Central memory CD8-positive, alpha-beta T cell (primary cell): ENCODE data around the gene STXBP6.

Experiments
- ATAC-seq: fragments of 150-1000 bp; cut with Tn5 transposase; replicated peaks from 2 replicates; pipeline ENCODE4 v1.10.0; 2022; ENCODE audit warnings: mild to moderate bottlenecking, moderate FRiP score, moderate number of reproducible peaks; ENCODE audit not compliant: poor library complexity, severe bottlenecking; ENCODE audit errors: extremely low read depth
- DNase-seq, 2 donors: peaks; one replicate each; pipeline ENCODE4 v3.0.0; 2021; ENCODE audit warnings: low spot score in 2 of 2
- H3K27ac Mint-ChIP-seq: one replicate; pipeline ENCODE4 v1.8.0; 2022; ENCODE audit warnings: low read depth, mild to moderate bottlenecking, moderate library complexity, mixed read lengths
- H3K27me3 Mint-ChIP-seq: one replicate; pipeline ENCODE4 v1.8.0; 2022; ENCODE audit warnings: mixed read lengths
- H3K36me3 Mint-ChIP-seq: one replicate; pipeline ENCODE4 v1.8.0; 2022; ENCODE audit warnings: mild to moderate bottlenecking, moderate library complexity, mixed read lengths; ENCODE audit not compliant: insufficient read depth
- H3K4me1 Mint-ChIP-seq: one replicate; pipeline ENCODE4 v1.8.0; 2022; ENCODE audit warnings: mixed read lengths
- H3K4me3 Mint-ChIP-seq: one replicate; pipeline ENCODE4 v1.8.0; 2022; ENCODE audit warnings: mild to moderate bottlenecking, moderate library complexity, mixed read lengths
- H3K9me3 Mint-ChIP-seq: one replicate; pipeline ENCODE4 v1.8.0; 2022; ENCODE audit warnings: mixed read lengths

Gene STXBP6

DNA sequence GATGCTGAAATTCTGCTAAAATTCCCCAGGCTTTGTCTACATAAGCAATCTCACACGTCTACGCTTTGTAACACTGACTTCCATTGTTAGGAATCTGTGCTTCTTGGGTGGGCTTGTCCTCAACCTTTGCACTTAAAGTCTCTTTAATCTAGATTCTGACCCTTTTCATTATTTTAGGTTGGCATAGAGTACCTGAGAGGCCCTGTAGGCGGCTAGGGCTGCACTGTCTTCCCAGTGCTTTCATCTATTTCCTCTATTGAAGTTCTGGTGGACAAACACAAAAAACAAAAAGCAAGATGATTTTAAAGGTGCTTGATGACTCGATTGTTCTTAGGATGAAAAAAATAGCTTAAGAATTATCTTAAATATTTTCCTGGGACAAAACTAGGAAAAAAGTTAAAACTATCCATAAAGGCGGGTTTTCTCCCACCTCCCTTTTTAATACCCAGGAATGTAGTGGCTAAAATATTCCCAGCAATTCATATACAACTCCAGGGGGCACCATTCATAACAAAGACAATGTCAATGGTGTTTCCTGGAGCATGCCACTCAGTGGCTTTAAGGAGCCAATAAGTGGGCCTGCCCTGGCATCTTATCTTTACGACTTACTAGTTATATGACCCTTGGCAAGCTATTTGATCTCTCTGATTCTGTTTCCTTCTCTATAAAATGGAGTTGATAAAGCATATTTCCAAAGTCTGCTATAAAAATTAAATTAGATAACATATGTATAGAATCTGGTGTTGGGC is 197.5 kb downstream of the STXBP6 start:
- Mint-ChIP-seq H3K4me1 (no peaks in the 10 kb centered on the region), H3K4me3 (no peak overlapping the region), H3K27me3 (peaks cover 52% of the 10 kb centered on the region), H3K9me3 (no peaks in the 10 kb centered on the region), H3K27ac (no peak overlapping the region), H3K36me3 (no peaks in the 10 kb centered on the region)
- DNase-seq (no peak), ATAC-seq (no peak)

DNA sequence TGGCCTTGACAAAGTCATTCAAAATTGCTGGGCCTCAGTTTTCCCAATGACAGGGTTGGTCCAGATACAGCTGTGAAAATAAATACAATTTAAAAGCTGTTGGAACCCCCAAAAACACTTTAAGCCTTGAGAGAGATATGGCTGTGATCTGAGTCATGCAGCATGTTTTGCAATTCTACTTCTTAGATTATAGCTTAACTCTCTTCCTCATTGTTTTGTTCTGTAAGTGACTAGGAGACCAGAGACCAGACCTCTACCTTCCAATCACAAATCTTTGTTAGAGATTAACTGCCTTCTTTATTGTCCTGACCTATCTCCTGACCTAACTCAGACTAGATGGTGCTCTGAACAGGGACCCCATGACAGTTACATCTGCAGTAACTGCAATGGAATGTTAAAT is 198.1 kb downstream of the STXBP6 start:
- peaks cover 48% of the 10 kb centered on the region for H3K27me3 Mint-ChIP-seq
- no peaks in the 10 kb centered on the region for H3K4me1 Mint-ChIP-seq
- H3K27ac Mint-ChIP-seq, result no peak overlapping the region
- H3K4me3 Mint-ChIP-seq, result no peak overlapping the region
- H3K36me3 Mint-ChIP-seq, result no peaks in the 10 kb centered on the region
- no peak for ATAC-seq
- H3K9me3 Mint-ChIP-seq, result no peaks in the 10 kb centered on the region
- no peak for DNase-seq

DNA sequence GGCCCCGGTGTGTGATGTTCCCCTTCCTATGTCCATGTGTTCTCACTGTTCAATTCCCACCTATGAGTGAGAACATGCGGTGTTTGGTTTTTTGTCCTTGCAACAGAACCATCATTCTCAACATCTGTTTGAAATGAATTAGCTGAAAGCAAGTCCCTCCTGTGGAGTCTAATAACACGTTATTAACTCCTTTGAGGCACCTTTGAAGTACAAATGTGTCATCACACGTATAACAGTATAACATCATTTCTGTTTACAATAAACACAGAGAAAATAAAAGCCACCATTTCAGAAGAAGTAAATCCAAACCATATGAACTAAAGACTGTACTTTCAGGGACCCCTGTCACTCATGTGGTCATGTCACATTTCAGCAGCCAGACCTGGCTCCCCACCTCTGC is 198.5 kb downstream of the STXBP6 start:
- H3K27me3 Mint-ChIP-seq, result peaks cover 46% of the 10 kb centered on the region
- no peaks in the 10 kb centered on the region for H3K9me3 Mint-ChIP-seq
- no peaks in the 10 kb centered on the region for H3K36me3 Mint-ChIP-seq
- ATAC-seq (no peak), DNase-seq (no peak)
- no peak overlapping the region for H3K27ac Mint-ChIP-seq
- no peaks in the 10 kb centered on the region for H3K4me1 Mint-ChIP-seq
- H3K4me3 Mint-ChIP-seq, result no peak overlapping the region

DNA sequence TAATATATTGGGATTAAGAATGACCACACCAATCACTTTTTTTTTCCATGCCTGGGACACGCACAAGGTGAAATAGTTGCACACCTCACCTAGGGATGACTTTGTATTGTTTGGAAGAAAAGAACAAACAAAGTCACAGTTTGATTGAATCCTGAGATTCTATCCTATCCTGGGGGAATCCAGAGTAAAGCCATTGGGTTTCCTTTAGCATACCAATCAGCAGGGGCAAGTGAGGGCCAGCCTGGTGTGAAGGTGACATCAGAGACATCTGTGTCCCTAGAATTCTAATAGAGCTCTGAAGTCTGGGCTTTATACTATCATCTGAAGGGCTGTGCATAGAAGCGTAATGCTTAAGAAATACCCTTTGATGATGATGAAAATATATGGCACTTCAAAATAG is 199.9 kb downstream of the STXBP6 start:
- no peak overlapping the region for H3K4me3 Mint-ChIP-seq

DNA sequence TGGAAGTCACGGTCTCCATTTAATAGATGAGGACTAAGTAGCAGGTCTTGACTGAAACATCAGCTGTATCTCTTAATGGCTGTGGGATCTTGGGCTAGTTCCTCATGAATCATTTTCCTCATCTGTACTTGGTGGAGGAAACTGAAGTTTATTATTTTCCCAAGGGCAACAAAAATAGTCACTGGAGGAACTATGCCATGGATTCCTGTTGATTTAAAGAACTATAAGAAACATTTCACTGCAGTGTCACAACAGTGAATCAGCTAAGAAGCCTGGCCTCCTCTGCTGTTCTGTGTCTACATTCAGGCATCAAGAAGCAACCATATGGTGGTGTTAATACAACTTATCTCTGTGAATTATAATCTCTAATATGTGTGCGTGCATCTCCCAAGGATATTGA is 200.5 kb downstream of the STXBP6 start:
- Mint-ChIP-seq H3K4me1 (no peaks in the 10 kb centered on the region), H3K27ac (no peak overlapping the region), H3K9me3 (no peaks in the 10 kb centered on the region), H3K36me3 (no peaks in the 10 kb centered on the region), H3K27me3 (peaks cover 55% of the 10 kb centered on the region), H3K4me3 (no peak overlapping the region)
- DNase-seq, result no peak
- no peak for ATAC-seq

More for the DNA sequence above, 199.9 kb downstream of the STXBP6 start:
- Mint-ChIP-seq H3K9me3 (no peaks in the 10 kb centered on the region), H3K36me3 (no peaks in the 10 kb centered on the region), H3K27ac (no peak overlapping the region), H3K4me1 (no peaks in the 10 kb centered on the region), H3K27me3 (peaks cover 49% of the 10 kb centered on the region)
- DNase-seq, result no peak
- no peak for ATAC-seq

DNA sequence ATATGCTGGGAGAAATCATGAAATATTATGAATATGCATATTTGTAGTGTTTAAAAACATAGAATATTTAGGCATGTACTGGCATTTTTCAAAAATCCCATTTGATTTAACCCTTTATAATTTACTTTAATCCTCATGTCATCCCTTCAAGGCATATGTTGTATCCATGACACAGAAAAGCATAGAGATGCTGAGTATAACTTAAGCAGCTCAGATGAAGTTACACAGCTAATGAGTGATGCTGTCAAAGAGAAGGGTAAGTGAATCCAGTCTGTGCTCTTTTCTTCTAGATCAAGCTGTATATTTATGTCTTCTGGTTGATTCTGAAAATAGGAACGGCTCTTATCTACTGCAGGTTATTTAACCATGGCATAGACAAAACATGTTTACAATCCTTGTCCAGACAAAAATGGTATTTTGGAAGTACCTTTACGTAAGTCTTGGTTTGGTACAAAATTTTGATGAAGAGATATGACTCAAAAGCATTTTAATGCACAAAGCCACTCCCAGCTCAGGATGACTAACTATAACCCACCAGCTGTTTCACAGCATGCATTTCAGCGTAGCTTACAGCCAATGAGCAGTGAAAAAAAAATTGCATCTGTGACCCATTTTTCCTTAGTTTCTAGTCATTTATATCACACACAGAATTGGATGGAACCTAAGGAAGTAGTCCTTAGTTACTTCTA is 201.7 kb downstream of the STXBP6 start:
- DNase-seq (no peak), ATAC-seq (no peak)
- Mint-ChIP-seq H3K4me1 (no peaks in the 10 kb centered on the region), H3K4me3 (no peak overlapping the region), H3K27ac (no peak overlapping the region), H3K36me3 (no peaks in the 10 kb centered on the region), H3K27me3 (peaks cover 57% of the 10 kb centered on the region), H3K9me3 (no peaks in the 10 kb centered on the region)

DNA sequence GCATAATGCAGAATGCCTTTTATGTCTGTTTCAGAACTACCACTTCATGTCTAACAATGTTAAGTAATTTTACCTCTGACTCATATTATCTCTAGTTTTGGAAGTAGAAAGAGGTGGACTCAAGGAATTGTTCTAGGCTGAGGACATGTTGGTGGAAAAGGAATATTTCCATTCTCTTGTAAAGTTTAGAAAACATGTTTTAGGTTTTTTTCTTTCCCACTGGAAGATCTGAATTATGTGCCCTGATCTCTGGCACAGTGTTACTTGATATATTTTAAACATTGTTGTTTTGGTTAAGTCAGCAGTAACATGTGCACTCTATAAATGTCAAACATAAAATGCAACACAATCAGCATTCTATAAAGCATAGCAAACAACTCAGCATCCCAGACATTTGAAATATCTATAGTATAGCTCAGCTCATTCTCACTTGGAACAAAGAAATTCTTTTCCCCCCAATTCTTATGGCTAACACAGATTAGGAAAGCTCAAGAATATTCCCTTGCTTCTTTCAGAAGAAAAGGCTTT is 202.3 kb downstream of the STXBP6 start:
- ATAC-seq (no peak), DNase-seq (no peak)
- H3K36me3 Mint-ChIP-seq, result no peaks in the 10 kb centered on the region
- no peak overlapping the region for H3K4me3 Mint-ChIP-seq
- H3K27ac Mint-ChIP-seq, result no peak overlapping the region
- H3K27me3 Mint-ChIP-seq, result peaks cover 58% of the 10 kb centered on the region
- no peaks in the 10 kb centered on the region for H3K9me3 Mint-ChIP-seq
- no peaks in the 10 kb centered on the region for H3K4me1 Mint-ChIP-seq

DNA sequence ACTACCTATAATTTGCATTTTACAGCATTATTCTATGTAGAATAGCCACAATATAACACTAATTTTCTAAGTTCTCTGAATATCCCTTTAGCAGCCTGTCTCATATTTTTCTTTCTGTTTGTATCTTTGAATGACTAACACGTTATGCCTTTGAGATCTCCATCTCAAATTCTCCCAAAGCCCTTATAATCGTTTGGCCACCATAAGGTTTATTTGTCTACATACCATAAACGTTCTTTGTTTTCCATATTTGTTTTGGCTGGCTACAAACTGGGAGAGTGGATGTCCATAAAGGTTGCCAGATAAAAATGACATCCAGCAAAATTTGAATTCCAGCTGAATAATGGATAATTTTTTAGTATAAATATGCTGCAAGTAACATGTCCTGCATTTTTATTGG is 203.7 kb downstream of the STXBP6 start:
- Mint-ChIP-seq H3K4me3 (no peak overlapping the region), H3K27me3 (peaks cover 58% of the 10 kb centered on the region), H3K4me1 (no peaks in the 10 kb centered on the region), H3K27ac (no peak overlapping the region), H3K36me3 (no peaks in the 10 kb centered on the region), H3K9me3 (no peaks in the 10 kb centered on the region)
- DNase-seq, result no peak
- no peak for ATAC-seq

DNA sequence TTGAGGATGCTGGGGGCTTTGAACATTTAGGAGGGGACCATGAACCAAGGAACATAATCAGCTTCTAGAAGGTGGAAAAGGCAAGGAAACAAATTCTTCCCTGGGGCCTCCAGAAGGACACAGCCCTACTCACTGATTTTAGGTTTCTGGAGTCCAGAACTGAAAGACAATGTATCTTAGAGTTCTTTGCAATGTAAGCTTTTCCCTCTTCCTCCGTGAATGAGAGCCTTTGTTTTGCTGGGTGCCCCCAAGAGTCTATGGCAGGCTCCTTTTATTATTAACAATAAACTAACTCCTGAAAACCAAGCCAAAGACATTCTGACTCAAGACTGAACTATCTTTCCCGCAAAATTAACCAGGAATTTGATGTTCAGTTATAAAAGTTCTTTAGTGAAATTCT is 204.1 kb downstream of the STXBP6 start:
- Mint-ChIP-seq H3K4me1 (no peaks in the 10 kb centered on the region), H3K27ac (no peak overlapping the region), H3K9me3 (no peaks in the 10 kb centered on the region), H3K36me3 (no peaks in the 10 kb centered on the region), H3K4me3 (no peak overlapping the region), H3K27me3 (peaks cover 58% of the 10 kb centered on the region)
- ATAC-seq, result no peak
- no peak for DNase-seq

DNA sequence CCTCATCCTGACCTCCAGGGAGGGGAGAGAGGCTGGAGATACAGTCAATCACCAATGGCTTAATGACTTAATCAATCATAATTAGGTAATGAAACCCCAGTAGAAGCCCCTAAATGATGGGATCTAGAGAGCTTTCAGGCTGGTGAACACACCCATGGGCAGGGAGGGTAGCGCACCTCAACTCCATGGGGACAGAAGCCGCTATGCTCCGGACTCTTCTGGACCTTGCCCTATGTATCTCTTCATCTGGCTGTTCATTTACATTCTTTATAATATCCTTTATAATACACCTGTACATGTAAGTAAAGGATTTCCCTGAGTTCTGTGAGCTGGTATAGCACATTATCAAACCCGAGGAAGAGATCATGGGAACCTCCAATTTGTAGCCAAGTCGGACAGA is 205.9 kb downstream of the STXBP6 start:
- no peaks in the 10 kb centered on the region for H3K9me3 Mint-ChIP-seq
- ATAC-seq, result no peak
- no peaks in the 10 kb centered on the region for H3K4me1 Mint-ChIP-seq
- peaks cover 53% of the 10 kb centered on the region for H3K27me3 Mint-ChIP-seq
- no peak overlapping the region for H3K4me3 Mint-ChIP-seq
- H3K27ac Mint-ChIP-seq, result no peak overlapping the region
- DNase-seq, result no peak
- no peaks in the 10 kb centered on the region for H3K36me3 Mint-ChIP-seq

DNA sequence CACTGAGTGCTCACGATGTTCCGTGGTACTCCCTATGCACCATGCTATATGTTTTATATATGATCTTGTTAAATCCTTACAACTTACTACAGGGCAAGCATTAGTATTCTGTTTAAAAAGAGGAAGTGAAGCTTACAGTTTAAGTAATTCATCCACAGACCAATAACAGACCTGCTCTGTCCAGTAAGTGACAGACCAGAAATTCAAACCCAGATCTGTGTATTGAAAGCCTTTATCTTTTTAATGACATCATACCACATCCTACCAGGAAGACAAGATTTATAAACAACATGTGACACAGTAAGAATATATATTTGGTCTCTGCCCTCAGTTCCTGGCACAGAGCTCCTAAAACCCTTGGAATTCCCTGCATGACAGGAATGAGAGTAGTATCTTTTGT is 206.5 kb downstream of the STXBP6 start:
- Mint-ChIP-seq H3K4me3 (no peak overlapping the region), H3K9me3 (no peaks in the 10 kb centered on the region), H3K36me3 (no peaks in the 10 kb centered on the region), H3K27me3 (peaks cover 48% of the 10 kb centered on the region), H3K4me1 (no peaks in the 10 kb centered on the region), H3K27ac (no peak overlapping the region)
- ATAC-seq (no peak), DNase-seq (no peak)

DNA sequence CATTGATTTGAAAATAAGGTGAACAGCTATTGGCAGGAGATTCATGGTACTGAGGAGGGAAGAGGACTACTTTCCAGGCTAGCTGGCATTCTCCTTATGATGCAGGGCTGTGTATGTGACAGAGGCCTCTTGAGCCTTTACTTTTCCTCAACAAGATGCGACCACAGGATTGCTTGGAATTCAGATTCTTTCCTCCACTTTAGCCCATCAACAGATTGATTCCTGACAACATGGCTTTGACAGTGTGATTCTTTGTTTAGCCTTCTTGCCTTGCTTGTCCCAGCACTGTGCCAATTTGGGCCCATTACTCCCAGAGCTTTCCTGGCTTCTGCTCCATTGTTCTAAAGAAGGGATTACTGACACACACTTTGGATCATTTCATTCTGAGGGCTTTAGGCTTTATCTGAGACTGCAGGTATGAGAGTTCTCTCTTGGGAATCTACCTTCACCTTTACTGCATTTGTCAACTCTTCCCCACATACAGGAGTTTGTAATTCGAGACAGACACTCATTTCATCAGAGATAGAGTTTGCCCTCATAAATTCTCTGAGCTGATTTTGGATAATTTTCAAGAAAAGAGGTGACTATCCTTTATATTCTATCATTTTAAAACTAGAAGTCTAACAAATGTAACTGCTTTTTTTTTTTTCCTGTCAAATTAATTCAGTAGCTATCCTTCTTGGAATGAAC is 209.6 kb downstream of the STXBP6 start:
- H3K4me3 Mint-ChIP-seq, result no peak overlapping the region
- H3K9me3 Mint-ChIP-seq, result no peaks in the 10 kb centered on the region
- DNase-seq (no peak), ATAC-seq (no peak)
- H3K27me3 Mint-ChIP-seq, result peaks cover 37% of the 10 kb centered on the region
- H3K27ac Mint-ChIP-seq, result no peak overlapping the region
- no peaks in the 10 kb centered on the region for H3K4me1 Mint-ChIP-seq
- H3K36me3 Mint-ChIP-seq, result no peaks in the 10 kb centered on the region
